Stimulated activated CD8-positive, alpha-beta memory T cell treated with anti-CD3 and anti-CD28 coated beads, Interleukin-15, amount 100 ng/mL, for 48 hours (primary cell): Measurements from ENCODE around the gene ACBD3.

ENCODE experiments used
- DNase-seq, 2 donors: peaks; one replicate each; pipeline ENCODE4 v3.0.0-alpha.2; 2020; ENCODE audit warnings: low read depth in 2 of 2

The ACBD3 gene

GRCh38 chr1:226201029-226201593 is 14.6 kb upstream of the ACBD3 start:
- no peak for DNase-seq

- no peak for DNase-seq
Measured at GRCh38 chr1:226199971-226200370, 13.4 kb upstream of the ACBD3 start.

- no peak for DNase-seq
Measured at GRCh38 chr1:226195144-226195543, 8.6 kb upstream of the ACBD3 start.

DNA sequence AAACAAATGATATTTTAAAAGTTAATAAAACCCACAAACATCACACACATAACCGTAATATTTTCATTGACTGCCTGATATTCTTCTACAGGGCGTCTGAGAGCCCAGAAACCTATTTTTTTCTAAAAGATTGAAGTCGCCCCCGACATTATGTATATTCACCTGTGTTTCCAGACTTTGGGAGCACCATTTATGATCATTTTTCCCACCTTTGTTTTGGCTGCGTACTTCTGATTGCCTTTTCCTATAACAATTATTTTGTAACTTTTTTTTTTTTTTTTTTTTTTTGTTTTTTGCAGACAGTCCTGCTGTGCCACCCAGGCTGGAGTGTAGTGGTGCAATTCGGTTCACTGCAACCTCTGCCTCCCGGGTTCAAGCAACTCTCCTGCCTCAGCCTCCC is 839 bp upstream of the ACBD3 start:
- no peak for DNase-seq

DNA sequence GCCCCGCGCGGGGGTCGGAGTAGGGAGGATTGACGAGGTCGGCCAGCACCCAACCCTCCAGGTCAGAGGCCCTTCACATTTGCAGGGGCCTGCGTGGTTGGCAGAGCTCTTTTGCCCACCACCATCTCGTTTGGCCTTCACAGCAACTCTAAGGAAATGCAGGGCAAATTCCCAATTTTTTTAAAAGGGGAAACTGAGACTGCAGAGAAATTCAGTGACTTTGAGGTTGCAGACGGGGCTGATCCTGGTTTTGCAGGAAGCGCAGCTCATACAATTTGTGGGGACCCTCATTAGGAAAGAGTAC is 430 bp upstream of the ACBD3 start:
- DNase-seq: no peak

DNA sequence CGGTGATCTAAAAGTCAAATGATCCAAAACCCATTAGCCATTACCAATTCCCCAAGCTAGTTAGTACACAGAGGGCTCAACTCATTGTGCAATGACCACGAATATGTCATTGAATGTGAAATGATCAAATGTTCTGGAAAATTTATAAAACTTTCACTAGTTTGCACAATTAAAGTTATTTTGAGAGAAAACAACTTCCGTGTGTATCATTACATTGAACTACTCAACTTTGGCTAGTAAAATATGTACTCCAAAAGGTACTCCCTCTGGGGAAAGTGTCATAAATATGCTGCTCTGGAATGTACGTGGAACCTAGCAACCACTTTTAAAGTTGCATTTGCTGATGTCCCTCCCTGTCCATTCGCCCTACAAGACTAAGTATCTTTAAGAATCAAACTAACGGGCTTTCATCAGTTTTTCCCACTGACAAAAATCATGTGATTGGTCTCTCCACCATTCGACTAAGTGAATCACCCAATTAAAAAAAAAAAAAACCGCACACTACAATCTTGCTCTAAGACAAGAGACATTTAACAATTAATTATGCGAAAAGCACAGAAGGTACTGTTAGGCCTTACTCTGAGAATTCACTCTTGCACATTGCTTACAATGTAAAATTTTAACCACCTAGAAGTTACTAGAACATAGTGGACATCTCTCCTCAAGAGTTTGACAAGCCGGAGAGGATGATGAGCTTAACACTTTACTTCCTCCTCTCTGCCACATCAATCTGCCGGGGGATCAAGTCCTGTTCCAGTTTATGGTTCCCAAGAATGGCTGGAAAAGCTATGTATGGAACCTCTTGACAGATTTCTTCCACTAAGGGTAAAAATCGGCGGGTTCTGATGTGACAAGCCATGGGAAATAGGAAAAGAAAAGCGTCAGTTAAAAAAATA is 1.2 kb downstream of the ACBD3 start:
- DNase-seq: no peak

DNA sequence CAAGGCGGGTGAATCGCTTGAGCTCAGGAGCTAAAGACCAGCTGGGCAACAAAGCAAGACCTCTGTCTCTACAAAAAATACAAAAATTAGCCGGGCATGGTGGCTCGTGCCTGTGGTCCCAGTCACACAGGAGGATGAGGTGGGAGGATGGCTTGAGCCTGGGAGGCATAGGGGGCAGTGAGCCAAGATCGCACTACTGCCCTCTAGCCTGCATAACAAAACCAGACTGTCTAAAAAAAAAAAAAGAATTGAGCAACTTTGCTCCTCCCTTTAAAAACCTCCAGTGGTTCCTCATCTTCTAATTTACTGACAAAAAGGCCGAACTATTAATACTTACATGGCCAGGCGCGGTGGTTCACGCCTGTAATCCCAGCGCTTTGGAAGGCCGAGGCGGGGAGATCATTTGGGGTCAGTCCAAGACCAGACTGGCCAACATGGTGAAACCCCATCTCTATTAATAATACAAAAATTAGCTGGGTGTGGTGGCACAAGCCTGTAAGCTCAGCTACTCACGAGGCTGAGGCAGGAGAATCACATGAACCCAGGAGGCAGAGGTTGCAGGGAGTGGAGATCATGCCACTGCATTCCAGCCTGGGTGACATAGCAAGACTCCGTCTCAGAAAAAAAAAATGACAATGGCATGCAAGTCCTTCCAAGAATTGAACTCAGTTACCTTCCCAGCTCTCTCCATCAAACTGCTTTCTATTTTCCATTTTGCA is 4.4 kb downstream of the ACBD3 start:
- no peak for DNase-seq

- no peak for DNase-seq
Measured at GRCh38 chr1:226176870-226177269, 9.7 kb downstream of the ACBD3 start.

DNA sequence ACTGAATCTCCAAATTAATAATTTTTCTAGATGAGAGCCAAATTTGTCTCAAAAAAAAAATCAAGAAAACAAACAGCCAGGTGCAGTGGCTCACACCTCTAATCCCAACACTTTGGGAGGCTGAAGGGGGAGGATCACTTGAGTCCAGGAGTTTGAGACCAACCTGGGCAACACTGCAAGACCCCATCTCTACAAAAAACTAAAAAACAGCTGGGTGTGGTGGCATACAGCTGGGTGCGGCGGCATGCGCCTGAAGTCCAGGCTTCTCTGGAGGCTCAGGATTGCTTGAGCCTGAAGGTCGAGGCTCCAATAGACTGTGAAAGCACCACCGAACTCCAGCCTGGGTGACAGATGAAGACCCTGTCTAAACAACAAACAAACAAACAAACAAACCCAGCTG is 14.0 kb downstream of the ACBD3 start:
- DNase-seq: no peak

DNA sequence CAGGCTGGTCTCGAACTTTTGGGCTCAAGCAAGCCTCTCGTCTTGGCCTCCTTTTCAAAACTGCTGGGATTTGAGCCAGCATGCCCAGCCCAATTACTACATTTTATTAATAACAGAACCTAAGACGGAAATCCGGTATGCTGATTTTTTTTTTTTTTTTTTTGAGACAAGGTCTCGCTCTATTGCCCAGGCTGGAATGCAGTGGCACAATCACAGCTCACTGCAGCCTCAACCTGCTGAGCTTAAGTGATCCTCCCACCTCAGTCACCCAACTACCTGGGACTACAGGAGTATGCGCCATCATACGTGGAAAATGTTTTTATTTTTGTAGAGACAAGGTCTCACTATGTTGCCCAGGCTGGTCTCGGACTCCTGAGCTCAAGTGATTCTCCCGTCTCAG is 20.2 kb downstream of the ACBD3 start:
- no peak for DNase-seq

DNA sequence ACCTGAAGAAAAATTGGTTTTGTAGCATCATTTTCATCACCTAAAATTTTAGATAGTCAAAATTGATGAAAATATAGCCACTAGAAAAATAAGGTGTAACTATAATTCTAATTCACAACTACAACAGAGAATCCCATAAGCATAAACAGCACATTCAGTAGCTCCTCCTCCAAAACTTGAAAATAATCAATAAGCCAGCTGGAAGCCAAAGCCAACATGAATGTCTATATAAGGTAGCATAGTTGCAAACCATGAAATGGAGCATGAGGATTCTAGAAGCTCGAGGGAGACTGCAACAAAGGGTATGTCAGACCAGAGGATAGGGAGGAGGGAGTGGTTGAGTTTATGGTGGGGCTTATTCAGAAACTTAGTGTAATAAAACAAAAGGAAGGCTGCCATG is 22.4 kb downstream of the ACBD3 start:
- DNase-seq: no peak

DNA sequence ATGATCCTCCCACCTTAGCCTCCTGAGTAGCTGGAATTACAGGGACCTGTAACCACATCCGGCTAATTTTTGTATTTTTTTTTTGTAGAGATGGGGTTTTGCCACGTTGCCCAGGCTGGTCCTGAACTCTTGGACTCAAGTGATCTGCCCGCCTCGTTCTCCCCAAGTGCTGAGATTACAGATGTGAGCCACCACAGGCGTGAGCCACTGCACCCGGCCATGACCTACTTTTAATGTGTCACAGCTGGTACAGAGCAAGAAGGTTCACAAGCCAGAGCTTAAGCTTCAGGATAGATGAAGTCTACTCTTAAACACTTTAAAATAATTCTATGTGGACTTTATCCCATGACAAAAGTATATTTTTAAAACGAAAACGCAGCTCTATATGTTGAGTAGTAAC is 23.6 kb downstream of the ACBD3 start:
- DNase-seq: no peak

GRCh38 chr1:226158983-226159382 is 27.6 kb downstream of the ACBD3 start:
- no peak for DNase-seq

GRCh38 chr1:226158457-226158856 is 28.1 kb downstream of the ACBD3 start:
- DNase-seq: no peak

GRCh38 chr1:226157761-226158316 is 28.7 kb downstream of the ACBD3 start:
- no peak for DNase-seq

DNA sequence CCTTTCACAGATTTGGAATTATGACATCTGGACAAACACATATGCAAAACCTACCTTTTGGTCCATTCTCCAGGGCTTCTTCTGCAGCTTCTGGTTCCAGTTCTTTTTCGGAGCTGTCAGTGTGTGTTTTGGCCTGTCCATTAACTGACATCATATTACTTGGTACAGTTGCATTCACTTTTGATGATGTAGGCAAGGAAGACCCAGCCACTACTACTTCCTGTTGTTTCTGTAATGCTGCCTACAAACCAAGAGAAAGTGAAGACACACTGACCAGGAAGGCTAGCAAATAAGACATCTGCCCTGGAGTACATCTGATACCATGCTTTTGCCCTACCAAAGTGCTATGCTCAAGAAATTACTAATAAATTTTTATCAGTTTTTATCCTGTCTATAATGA is 31.9 kb downstream of the ACBD3 start:
- no peak for DNase-seq

DNA sequence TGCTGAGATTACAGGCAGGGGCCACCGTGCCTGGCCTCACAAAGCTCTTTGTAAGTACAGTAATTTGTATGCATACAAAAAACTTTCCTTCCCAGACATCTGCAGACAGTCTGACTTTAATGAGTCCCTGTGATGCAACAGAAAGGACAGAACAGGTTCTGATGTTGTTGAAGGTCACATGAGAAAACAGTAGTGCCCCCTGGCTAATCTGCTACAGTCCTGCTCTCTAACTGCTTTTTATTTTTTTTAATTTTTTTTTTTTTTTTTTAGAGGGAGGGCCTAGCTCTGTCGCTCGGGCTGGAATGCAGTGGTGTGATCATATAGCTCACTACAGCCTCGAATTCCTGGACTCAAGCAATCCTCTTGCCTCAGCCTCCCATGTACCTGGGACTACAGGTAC is 36.7 kb downstream of the ACBD3 start:
- DNase-seq: no peak

DNA sequence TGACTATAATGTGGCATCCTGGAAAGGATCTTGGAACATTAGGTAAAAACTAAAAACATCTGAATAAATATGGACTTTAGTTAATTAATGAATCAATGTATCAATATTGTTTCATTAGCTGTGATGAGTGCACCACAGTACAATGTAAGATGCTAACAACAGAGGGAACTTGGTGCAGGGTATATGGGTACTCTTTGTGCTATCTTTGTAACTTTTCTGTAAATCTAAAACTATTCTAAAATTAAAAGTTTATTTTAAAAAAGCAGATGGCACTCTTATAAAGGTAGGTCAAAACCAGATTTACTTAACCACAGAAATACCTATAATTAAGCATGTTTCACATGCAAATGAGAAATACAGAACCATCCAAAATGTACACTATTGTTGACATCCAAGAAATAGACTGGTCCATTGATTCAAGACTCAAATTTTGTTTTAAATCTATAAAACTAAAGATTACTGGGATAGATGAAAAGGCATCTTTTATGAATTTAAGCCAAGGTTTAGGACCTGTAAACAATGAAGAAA is 38.4 kb downstream of the ACBD3 start:
- DNase-seq: no peak

GRCh38 chr1:226144045-226144444 is 42.5 kb downstream of the ACBD3 start:
- no peak for DNase-seq

DNA sequence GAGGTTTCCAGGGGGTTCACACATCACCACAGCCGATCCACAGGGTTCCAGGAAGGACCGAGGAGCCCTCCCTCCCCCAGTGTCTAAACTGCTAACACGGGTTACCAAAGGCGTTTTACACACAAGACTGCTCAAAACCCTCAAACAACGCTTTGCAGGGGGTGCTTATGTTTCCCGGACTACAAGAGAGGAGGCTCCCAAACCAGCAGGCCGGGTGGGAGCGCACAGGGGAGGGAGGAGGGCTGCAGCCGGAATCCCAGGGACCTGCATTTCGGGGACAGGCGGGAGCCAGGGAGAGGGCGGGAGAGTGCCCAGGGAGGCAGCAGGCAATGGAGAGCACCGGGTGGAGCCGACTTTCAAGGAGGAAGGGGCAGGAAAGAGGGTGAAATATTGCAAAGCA is 50.8 kb downstream of the ACBD3 start:
- no peak for DNase-seq

DNA sequence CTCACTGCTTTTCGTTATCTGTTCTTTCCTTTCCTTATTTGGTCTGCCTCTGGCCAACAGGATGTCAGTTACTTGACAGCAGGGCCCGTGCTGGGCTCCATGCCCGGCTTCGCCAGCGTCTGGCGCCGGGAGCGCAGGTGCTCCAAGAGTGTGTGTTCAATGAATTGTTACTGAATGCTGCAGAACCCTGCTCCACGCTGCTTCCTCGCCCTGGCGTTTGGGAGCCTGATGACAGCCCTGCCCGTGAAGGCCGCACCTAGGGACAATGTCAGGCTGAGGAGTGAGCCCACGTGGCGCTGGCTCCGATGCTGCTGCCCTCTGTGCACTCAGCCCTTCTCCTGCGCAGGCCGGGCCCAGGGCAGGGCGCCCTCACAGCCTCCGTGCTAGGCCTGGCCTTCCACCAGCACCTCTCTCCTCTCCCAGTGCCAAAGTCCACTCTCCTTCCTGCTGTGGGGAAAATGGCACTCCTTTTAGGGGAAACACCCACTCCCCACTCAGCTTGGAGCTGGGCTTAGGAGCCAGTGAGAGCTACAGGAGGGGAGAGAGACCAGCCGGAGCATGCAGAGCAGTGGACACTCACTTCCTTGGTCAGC is 51.4 kb downstream of the ACBD3 start:
- no peak for DNase-seq
